Body of pancreas (tissue), 4 donors: ENCODE data around the gene UEVLD.
A peak's percentile ranks its signal among the peaks of the same experiment; 100 is the strongest.

Source experiments
- POLR2A ChIP-seq, 3 donors: fragments of 450-650 bp; IDR thresholded peaks; one replicate each; pipeline ENCODE4 v1.6.1; 2016; ENCODE audit warnings: antibody characterized with exemption in 3 of 3, mild to moderate bottlenecking in 2 of 3
- TF ChIP-seq, protein P1 (sequence below), 7 experiments: fragments of 450-650 bp in 4 of 7; fragments of 200-600 bp in 3 of 7; sonication (generic) in 3 of 7; IDR thresholded peaks; one replicate each; pipeline ENCODE4 v1.5.1; 2016 to 2019; ENCODE audit warnings: antibody characterized with exemption in 7 of 7

DNA sequence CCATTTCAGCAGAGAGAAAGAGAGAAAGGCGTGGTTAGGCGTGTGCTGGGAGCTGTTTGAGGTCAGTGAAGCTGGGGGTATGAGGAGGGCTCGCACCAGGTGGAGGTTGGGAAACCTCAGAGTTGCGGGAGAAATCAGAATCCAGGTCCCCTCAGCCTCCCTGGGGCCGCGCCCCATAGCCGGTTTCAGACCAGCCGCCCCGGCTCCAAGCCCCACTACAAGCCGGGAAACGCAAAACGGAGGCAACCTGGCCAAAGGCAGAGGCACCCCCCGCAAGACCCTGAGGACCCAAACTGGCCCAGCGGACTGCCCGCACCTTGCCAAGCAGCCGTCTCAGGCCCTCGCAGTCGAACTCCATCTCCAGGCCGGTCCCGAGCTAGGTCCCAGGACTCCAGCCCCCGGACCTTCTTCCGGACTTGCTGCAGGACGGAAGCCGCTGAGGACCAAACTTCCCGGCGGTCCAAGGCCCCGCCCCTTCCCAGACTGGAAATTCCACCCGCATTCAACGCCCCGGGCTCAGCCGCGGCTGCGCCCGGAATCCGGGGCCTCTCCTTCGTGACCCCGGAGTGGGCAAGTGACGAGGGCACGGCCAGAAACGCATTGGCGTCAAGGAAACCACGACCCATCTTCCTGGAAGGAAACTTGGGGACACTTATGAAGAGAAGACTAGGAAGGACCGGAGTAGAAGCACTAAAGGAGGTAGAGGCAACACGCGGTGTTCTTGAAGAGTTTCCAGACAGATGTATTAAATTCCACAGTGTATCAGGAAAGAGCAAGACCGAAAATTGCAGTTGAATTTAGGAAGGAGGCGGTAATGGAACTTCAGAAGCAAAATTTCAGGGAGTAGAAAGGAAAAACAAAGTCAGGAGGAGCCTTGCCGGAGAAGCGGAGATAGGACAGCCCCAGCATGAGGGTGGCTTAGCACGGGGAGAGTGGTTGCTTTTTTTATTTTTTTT lies at the start of gene UEVLD:
- TF ChIP-seq POLR2A (IDR thresholded peaks at IDR 0.05), result peak; percentile 53 to 84 (median 83)
- TF ChIP-seq, protein P1, sequence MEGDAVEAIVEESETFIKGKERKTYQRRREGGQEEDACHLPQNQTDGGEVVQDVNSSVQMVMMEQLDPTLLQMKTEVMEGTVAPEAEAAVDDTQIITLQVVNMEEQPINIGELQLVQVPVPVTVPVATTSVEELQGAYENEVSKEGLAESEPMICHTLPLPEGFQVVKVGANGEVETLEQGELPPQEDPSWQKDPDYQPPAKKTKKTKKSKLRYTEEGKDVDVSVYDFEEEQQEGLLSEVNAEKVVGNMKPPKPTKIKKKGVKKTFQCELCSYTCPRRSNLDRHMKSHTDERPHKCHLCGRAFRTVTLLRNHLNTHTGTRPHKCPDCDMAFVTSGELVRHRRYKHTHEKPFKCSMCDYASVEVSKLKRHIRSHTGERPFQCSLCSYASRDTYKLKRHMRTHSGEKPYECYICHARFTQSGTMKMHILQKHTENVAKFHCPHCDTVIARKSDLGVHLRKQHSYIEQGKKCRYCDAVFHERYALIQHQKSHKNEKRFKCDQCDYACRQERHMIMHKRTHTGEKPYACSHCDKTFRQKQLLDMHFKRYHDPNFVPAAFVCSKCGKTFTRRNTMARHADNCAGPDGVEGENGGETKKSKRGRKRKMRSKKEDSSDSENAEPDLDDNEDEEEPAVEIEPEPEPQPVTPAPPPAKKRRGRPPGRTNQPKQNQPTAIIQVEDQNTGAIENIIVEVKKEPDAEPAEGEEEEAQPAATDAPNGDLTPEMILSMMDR (IDR thresholded peaks at IDR 0.05), result no peak
